Liver (tissue), 9 donors: Measurements from ENCODE around the gene RBM47. TPM values are rescaled to one million over a fixed set of nuclear protein-coding genes. Genes with fewer than 3 reads are reported as not detected.

Experiments
- DNase-seq: peaks from one replicate; pipeline ENCODE4 v3.0.0-alpha.2; 2017; ENCODE audit warnings: low spot score
- H3K27ac ChIP-seq, 2 donors: one replicate each; pipeline ENCODE4 v1.7.0; 2013; ENCODE audit warnings: inconsistent platforms in 2 of 2, low read length in 2 of 2, control low read depth in 1 of 2, low read depth in 1 of 2, mild to moderate bottlenecking in 1 of 2
- H3K27me3 ChIP-seq, 4 donors: one replicate each; pipeline versions ENCODE4 v1.6.1 to v1.7.0; 2013; ENCODE audit warnings: low read length in 3 of 4, inconsistent platforms in 1 of 4, mild to moderate bottlenecking in 1 of 4, moderate library complexity in 1 of 4; ENCODE audit not compliant: control insufficient read depth in 4 of 4, insufficient read depth in 4 of 4
- H3K36me3 ChIP-seq, 4 donors: one replicate each; pipeline versions ENCODE4 v1.6.1 to v1.7.0; 2013; ENCODE audit warnings: low read length in 3 of 4, mild to moderate bottlenecking in 3 of 4, low read depth in 1 of 4, moderate library complexity in 1 of 4; ENCODE audit not compliant: control insufficient read depth in 4 of 4, insufficient read depth in 3 of 4
- H3K4me1 ChIP-seq, 4 donors: one replicate each; pipeline versions ENCODE4 v1.6.1 to v1.7.0; 2013; ENCODE audit warnings: low read length in 3 of 4, mild to moderate bottlenecking in 3 of 4, moderate library complexity in 1 of 4; ENCODE audit not compliant: control insufficient read depth in 4 of 4, insufficient read depth in 4 of 4
- H3K4me3 ChIP-seq, 3 donors: one replicate each; pipeline versions ENCODE4 v1.6.1 to v1.7.0; 2013; ENCODE audit warnings: low read length in 3 of 3, control low read depth in 1 of 3, low read depth in 1 of 3, mild to moderate bottlenecking in 1 of 3
- H3K9ac ChIP-seq, 2 donors: one replicate each; pipeline ENCODE4 v1.7.0; 2013; ENCODE audit warnings: low read length in 2 of 2, mild to moderate bottlenecking in 2 of 2, moderate library complexity in 2 of 2, control low read depth in 1 of 2, low read depth in 1 of 2
- H3K9me3 ChIP-seq, 4 donors: one replicate each; pipeline versions ENCODE4 v1.6.1 to v1.7.0; 2013; ENCODE audit warnings: low read length in 3 of 4; ENCODE audit not compliant: control insufficient read depth in 4 of 4
- EGR1 ChIP-seq, 2 donors: IDR thresholded peaks; 2 replicates each; pipeline ENCODE4 v1.6.1; 2016 to 2018; ENCODE audit warnings: antibody characterized with exemption in 2 of 2, low read depth in 2 of 2
- FOXA1 ChIP-seq: IDR thresholded peaks from 2 replicates; pipeline ENCODE4 v1.6.1; 2016; ENCODE audit warnings: antibody characterized with exemption
- FOXA2 ChIP-seq: IDR thresholded peaks from 2 replicates; pipeline ENCODE4 v1.6.1; 2016; ENCODE audit warnings: antibody characterized with exemption
- GABPA ChIP-seq, 2 donors: IDR thresholded peaks in 1 of 2; conservative IDR thresholded peaks in 1 of 2; 2 replicates each; pipeline ENCODE4 v1.6.1; 2016; ENCODE audit warnings: antibody characterized with exemption in 2 of 2, mild to moderate bottlenecking in 1 of 2, moderate library complexity in 1 of 2
- HNF4A ChIP-seq, 2 donors: conservative IDR thresholded peaks; 2 replicates each; pipeline ENCODE4 v1.6.1; 2016; ENCODE audit warnings: antibody characterized with exemption in 2 of 2, mild to moderate bottlenecking in 2 of 2
- HNF4G ChIP-seq: IDR thresholded peaks from 2 replicates; pipeline ENCODE4 v1.6.1; 2016; ENCODE audit warnings: antibody characterized with exemption
- JUND ChIP-seq, 2 donors: IDR thresholded peaks; 2 replicates each; pipeline ENCODE4 v1.6.1; 2016; ENCODE audit warnings: antibody characterized with exemption in 2 of 2
- NR2F2 ChIP-seq: IDR thresholded peaks from 2 replicates; pipeline ENCODE4 v1.6.1; 2016; ENCODE audit warnings: antibody characterized with exemption
- RAD21 ChIP-seq, 2 donors: IDR thresholded peaks; 2 replicates each; pipeline ENCODE4 v1.6.1; 2016; ENCODE audit warnings: antibody characterized with exemption in 2 of 2, mild to moderate bottlenecking in 2 of 2
- RXRA ChIP-seq, 2 donors: IDR thresholded peaks; 2 replicates each; pipeline ENCODE4 v1.6.1; 2017 to 2018; ENCODE audit warnings: antibody characterized with exemption in 2 of 2, mild to moderate bottlenecking in 1 of 2
- SP1 ChIP-seq: IDR thresholded peaks from 2 replicates; pipeline ENCODE4 v1.6.1; 2018; ENCODE audit warnings: antibody characterized with exemption, mild to moderate bottlenecking
- TAF1 ChIP-seq: conservative IDR thresholded peaks from 2 replicates; pipeline ENCODE4 v1.6.1; 2016; ENCODE audit warnings: antibody characterized with exemption, mild to moderate bottlenecking
- YY1 ChIP-seq: IDR thresholded peaks from 2 replicates; pipeline ENCODE4 v1.6.1; 2016; ENCODE audit warnings: antibody characterized with exemption, mild to moderate bottlenecking
- WGBS: extraction: QIAGEN DNeasy Blood & Tissue Kit; methylation state at CpG from one replicate; pipeline ENCODE4 v1.1.7; 2013; 5-methylcytosine and 5-hydroxymethylcytosine counted together
- polyA plus RNA-seq, 2 donors: library from polyadenylated mRNA; stranded (reverse) in 1 of 2; unstranded in 1 of 2; fragments of 200-250 nt in 1 of 2; fragments of >200 nt in 1 of 2; fragmentation: Nextera tagmentation in 1 of 2; extraction: Ambion mirVana in 1 of 2; gene quantifications; one replicate each; pipeline versions ENCODE4 v1.2.1 to v1.2.3, GENCODE V29; 2013 to 2015
- total RNA-seq, 2 donors: library from RNA; depleted of rRNA; stranded (reverse); fragments of >200 nt; gene quantifications; one replicate each; pipeline ENCODE4 v1.2.3, GENCODE V29; 2014
- TF ChIP-seq, protein P1 (sequence below): IDR thresholded peaks from 2 replicates; pipeline ENCODE4 v1.6.1; 2016; ENCODE audit warnings: antibody characterized with exemption, mild to moderate bottlenecking
- TF ChIP-seq, protein P2 (sequence below): IDR thresholded peaks from 2 replicates; pipeline ENCODE4 v1.6.1; 2016; ENCODE audit warnings: antibody characterized with exemption
- TF ChIP-seq, protein P3 (sequence below): IDR thresholded peaks from 2 replicates; pipeline ENCODE4 v1.6.1; 2016; ENCODE audit warnings: antibody characterized with exemption
- TF ChIP-seq, protein P4 (sequence below): IDR thresholded peaks from 2 replicates; pipeline ENCODE4 v1.6.1; 2016; ENCODE audit warnings: antibody characterized with exemption
- TF ChIP-seq, protein P5 (sequence below): fragments of 150-350 bp; IDR thresholded peaks from 2 replicates; pipeline ENCODE4 v1.5.1; 2017; ENCODE audit warnings: improper control_type of control experiment, low read depth, low read length; ENCODE audit not compliant: missing input control
- donor health status: healthy.
- donor health status: healthy.
- donor health status: healthy.
- donor health status: healthy.
- donor health status: healthy.

RBM47 gene
- total and polyA plus RNA-seq, 4 donors, result 16.5 to 81.2 (median 24.7) TPM

DNA sequence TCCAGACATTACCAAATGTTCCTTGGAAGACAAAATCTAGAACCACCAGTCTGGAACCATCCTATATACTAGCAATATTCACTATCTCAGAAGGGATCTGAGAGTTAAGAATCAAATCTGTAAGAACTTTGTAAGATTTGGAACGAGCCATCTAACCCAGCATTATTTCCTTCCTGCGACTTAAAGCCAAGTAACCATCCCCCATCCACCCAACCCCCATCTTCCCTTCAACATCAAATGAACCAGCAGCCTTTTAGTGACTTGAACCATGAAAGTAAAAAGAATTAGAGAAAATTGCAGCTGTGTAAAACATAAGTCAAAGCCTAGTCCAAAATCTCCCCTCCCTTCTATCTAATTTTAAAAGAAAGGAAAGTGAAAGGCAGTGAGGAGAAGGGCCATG lies 15.6 kb downstream of the RBM47 start:
- H3K27ac ChIP-seq, result no peak overlapping the region
- DNase-seq, result no peak
- no peaks in the 10 kb centered on the region for H3K9me3 ChIP-seq
- WGBS, result 80% methylated on average over 2 of the region's 2 CpGs
- no peak overlapping the region for H3K9ac ChIP-seq
- peaks cover 0 to 7% (median 0%) of the 10 kb centered on the region in 4 donors for H3K4me1 ChIP-seq
- TF ChIP-seq, protein P1, sequence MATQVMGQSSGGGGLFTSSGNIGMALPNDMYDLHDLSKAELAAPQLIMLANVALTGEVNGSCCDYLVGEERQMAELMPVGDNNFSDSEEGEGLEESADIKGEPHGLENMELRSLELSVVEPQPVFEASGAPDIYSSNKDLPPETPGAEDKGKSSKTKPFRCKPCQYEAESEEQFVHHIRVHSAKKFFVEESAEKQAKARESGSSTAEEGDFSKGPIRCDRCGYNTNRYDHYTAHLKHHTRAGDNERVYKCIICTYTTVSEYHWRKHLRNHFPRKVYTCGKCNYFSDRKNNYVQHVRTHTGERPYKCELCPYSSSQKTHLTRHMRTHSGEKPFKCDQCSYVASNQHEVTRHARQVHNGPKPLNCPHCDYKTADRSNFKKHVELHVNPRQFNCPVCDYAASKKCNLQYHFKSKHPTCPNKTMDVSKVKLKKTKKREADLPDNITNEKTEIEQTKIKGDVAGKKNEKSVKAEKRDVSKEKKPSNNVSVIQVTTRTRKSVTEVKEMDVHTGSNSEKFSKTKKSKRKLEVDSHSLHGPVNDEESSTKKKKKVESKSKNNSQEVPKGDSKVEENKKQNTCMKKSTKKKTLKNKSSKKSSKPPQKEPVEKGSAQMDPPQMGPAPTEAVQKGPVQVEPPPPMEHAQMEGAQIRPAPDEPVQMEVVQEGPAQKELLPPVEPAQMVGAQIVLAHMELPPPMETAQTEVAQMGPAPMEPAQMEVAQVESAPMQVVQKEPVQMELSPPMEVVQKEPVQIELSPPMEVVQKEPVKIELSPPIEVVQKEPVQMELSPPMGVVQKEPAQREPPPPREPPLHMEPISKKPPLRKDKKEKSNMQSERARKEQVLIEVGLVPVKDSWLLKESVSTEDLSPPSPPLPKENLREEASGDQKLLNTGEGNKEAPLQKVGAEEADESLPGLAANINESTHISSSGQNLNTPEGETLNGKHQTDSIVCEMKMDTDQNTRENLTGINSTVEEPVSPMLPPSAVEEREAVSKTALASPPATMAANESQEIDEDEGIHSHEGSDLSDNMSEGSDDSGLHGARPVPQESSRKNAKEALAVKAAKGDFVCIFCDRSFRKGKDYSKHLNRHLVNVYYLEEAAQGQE, result no peak
- TF ChIP-seq, protein P2, sequence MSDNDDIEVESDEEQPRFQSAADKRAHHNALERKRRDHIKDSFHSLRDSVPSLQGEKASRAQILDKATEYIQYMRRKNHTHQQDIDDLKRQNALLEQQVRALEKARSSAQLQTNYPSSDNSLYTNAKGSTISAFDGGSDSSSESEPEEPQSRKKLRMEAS, result no peak
- no peak for TF ChIP-seq HNF4A (conservative IDR thresholded peaks at IDR 0.05)
- TF ChIP-seq JUND (IDR thresholded peaks at IDR 0.05), result no peak
- TF ChIP-seq RXRA (IDR thresholded peaks at IDR 0.05), result no peak
- TF ChIP-seq, protein P3, sequence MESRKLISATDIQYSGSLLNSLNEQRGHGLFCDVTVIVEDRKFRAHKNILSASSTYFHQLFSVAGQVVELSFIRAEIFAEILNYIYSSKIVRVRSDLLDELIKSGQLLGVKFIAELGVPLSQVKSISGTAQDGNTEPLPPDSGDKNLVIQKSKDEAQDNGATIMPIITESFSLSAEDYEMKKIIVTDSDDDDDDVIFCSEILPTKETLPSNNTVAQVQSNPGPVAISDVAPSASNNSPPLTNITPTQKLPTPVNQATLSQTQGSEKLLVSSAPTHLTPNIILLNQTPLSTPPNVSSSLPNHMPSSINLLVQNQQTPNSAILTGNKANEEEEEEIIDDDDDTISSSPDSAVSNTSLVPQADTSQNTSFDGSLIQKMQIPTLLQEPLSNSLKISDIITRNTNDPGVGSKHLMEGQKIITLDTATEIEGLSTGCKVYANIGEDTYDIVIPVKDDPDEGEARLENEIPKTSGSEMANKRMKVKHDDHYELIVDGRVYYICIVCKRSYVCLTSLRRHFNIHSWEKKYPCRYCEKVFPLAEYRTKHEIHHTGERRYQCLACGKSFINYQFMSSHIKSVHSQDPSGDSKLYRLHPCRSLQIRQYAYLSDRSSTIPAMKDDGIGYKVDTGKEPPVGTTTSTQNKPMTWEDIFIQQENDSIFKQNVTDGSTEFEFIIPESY, result no peak
- TF ChIP-seq, protein P4, sequence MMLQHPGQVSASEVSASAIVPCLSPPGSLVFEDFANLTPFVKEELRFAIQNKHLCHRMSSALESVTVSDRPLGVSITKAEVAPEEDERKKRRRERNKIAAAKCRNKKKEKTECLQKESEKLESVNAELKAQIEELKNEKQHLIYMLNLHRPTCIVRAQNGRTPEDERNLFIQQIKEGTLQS, result no peak
- no peak for TF ChIP-seq YY1
- TF ChIP-seq SP1, result no peak
- TF ChIP-seq, protein P5, sequence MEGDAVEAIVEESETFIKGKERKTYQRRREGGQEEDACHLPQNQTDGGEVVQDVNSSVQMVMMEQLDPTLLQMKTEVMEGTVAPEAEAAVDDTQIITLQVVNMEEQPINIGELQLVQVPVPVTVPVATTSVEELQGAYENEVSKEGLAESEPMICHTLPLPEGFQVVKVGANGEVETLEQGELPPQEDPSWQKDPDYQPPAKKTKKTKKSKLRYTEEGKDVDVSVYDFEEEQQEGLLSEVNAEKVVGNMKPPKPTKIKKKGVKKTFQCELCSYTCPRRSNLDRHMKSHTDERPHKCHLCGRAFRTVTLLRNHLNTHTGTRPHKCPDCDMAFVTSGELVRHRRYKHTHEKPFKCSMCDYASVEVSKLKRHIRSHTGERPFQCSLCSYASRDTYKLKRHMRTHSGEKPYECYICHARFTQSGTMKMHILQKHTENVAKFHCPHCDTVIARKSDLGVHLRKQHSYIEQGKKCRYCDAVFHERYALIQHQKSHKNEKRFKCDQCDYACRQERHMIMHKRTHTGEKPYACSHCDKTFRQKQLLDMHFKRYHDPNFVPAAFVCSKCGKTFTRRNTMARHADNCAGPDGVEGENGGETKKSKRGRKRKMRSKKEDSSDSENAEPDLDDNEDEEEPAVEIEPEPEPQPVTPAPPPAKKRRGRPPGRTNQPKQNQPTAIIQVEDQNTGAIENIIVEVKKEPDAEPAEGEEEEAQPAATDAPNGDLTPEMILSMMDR, result no peak
- no peak for TF ChIP-seq RAD21 (IDR thresholded peaks at IDR 0.05)
- no peak for TF ChIP-seq FOXA2
- no peak for TF ChIP-seq TAF1
- no peak for TF ChIP-seq FOXA1
- TF ChIP-seq EGR1 (IDR thresholded peaks at IDR 0.05; ENCODE audit: low read depth in 2 of 2), result no peak
- no peak for TF ChIP-seq HNF4G
- no peak for TF ChIP-seq GABPA (IDR thresholded peaks at IDR 0.05 in 1 of 2, conservative IDR thresholded peaks at IDR 0.05 in 1 of 2)
- TF ChIP-seq NR2F2, result no peak
- H3K36me3 ChIP-seq, result no peaks in the 10 kb centered on the region
- no peaks in the 10 kb centered on the region for H3K27me3 ChIP-seq
- no peak overlapping the region for H3K4me3 ChIP-seq
